KMS-11 (cell line): Measurements from ENCODE around the gene GRSF1.

Experiments used
- H2AFZ ChIP-seq: fragments of 200-600 bp; sonication (generic); 2 replicates; pipeline ENCODE4 v1.6.1; 2016; ENCODE audit warnings: antibody characterized with exemption, mixed run types, low read depth
- H3K27ac ChIP-seq: fragments of 200-600 bp; sonication (generic); 2 replicates; pipeline ENCODE4 v1.6.1; 2016; ENCODE audit warnings: mild to moderate bottlenecking, mixed run types
- H3K27me3 ChIP-seq: fragments of 200-600 bp; sonication (generic); 2 replicates; pipeline ENCODE4 v1.6.1; 2017; ENCODE audit warnings: mild to moderate bottlenecking, low read depth, mixed run types, moderate library complexity; ENCODE audit not compliant: insufficient read depth
- H3K36me3 ChIP-seq: fragments of 200-600 bp; sonication (generic); 2 replicates; pipeline ENCODE4 v1.6.1; 2017; ENCODE audit warnings: mild to moderate bottlenecking, mixed run types; ENCODE audit not compliant: insufficient read depth
- H3K4me1 ChIP-seq: fragments of 200-600 bp; sonication (generic); 2 replicates; pipeline ENCODE4 v1.6.1; 2016; ENCODE audit warnings: mild to moderate bottlenecking, low read depth, mixed run types; ENCODE audit not compliant: poor library complexity, severe bottlenecking
- H3K4me2 ChIP-seq: fragments of 200-600 bp; sonication (generic); 2 replicates; pipeline ENCODE4 v1.7.0; 2016; ENCODE audit warnings: mild to moderate bottlenecking, mixed run types
- H3K4me3 ChIP-seq: fragments of 200-600 bp; sonication (generic); IDR thresholded peaks from 2 replicates; pipeline ENCODE4 v1.6.1; 2017; ENCODE audit warnings: low read depth, low read length, mixed read lengths; ENCODE audit not compliant: insufficient read depth
- H3K79me2 ChIP-seq: fragments of 200-600 bp; sonication (generic); 2 replicates; pipeline ENCODE4 v1.6.1; 2016; ENCODE audit warnings: low read depth, mixed run types; ENCODE audit not compliant: insufficient read depth
- H3K9ac ChIP-seq: fragments of 200-600 bp; sonication (generic); 2 replicates; pipeline ENCODE4 v1.6.1; 2016; ENCODE audit warnings: mild to moderate bottlenecking, mixed run types
- H4K20me1 ChIP-seq: fragments of 200-600 bp; sonication (generic); 2 replicates; pipeline ENCODE4 v1.6.1; 2016; ENCODE audit warnings: mild to moderate bottlenecking, mixed run types; ENCODE audit not compliant: insufficient read depth
- CTCF ChIP-seq: fragments of 200-600 bp; sonication (generic); conservative IDR thresholded peaks from 2 replicates; pipeline ENCODE4 v1.6.1; 2017; ENCODE audit warnings: low read depth, mild to moderate bottlenecking, antibody characterized with exemption, low read length, moderate library complexity, mixed read lengths

Gene GRSF1

GRCh38 chr4:70839589-70840093 lies at the start of gene GRSF1:
Gene GRSF1 (minus strand): TSS chr4:70839890. CDS start chr4:70839827, 63 bp downstream.
- peak within 1 kb of the TSS; percentile 77 for H2AFZ ChIP-seq
- H3K36me3 ChIP-seq: no peaks in the 10 kb centered on the region; the same call in 1 of the 2 replicates
- no peaks in the 10 kb centered on the region for H3K27me3 ChIP-seq
- peak within 1 kb of the TSS; percentile 73; the same call in 1 of the 2 replicates for H3K4me2 ChIP-seq
- peaks cover 17% of the 10 kb centered on the region for H4K20me1 ChIP-seq
- H3K4me1 ChIP-seq: peaks cover 27% of the 10 kb centered on the region
- no peak for TF ChIP-seq CTCF
- H3K4me3 ChIP-seq: peak within 1 kb of the TSS; percentile 95
- H3K79me2 ChIP-seq: peaks cover 43% of the 10 kb centered on the region
- peak within 1 kb of the TSS; percentile 75 for H3K27ac ChIP-seq
- peak within 1 kb of the TSS; percentile 87 for H3K9ac ChIP-seq

- Histone ChIP-seq H3K4me2 (no peak overlapping the region), H2AFZ (no peak overlapping the region), H3K9ac (no peak overlapping the region), H3K36me3 (no peaks in the 10 kb centered on the region), H3K27me3 (no peaks in the 10 kb centered on the region), H3K79me2 (no peaks in the 10 kb centered on the region), H3K4me3 (no peak overlapping the region), H4K20me1 (no peaks in the 10 kb centered on the region), H3K4me1 (no peaks in the 10 kb centered on the region), H3K27ac (no peak overlapping the region)
- TF ChIP-seq CTCF: no peak
Observed at GRCh38 chr4:70885174-70885573, 45.5 kb upstream of the GRSF1 start.

GRCh38 chr4:70880739-70881138 lies 41.0 kb upstream of the GRSF1 start:
- Histone ChIP-seq H3K4me2 (no peak overlapping the region), H3K9ac (no peak overlapping the region), H2AFZ (no peak overlapping the region), H3K79me2 (no peaks in the 10 kb centered on the region), H3K36me3 (no peaks in the 10 kb centered on the region), H3K27me3 (no peaks in the 10 kb centered on the region), H3K27ac (no peak overlapping the region), H4K20me1 (no peaks in the 10 kb centered on the region), H3K4me1 (no peaks in the 10 kb centered on the region), H3K4me3 (no peak overlapping the region)
- TF ChIP-seq CTCF: no peak

- Histone ChIP-seq H2AFZ (no peak overlapping the region), H3K4me2 (no peak overlapping the region), H3K27ac (no peak overlapping the region), H3K79me2 (no peaks in the 10 kb centered on the region), H3K27me3 (no peaks in the 10 kb centered on the region), H3K36me3 (no peaks in the 10 kb centered on the region), H3K4me1 (no peaks in the 10 kb centered on the region), H4K20me1 (no peaks in the 10 kb centered on the region), H3K9ac (no peak overlapping the region), H3K4me3 (no peak overlapping the region)
- no peak for TF ChIP-seq CTCF
Observed at GRCh38 chr4:70877556-70877955, 37.9 kb upstream of the GRSF1 start.
